Esophagus squamous epithelium (tissue), 5 donors: ENCODE data around the gene SHISA6. TPM values are rescaled to one million over a fixed set of nuclear protein-coding genes. Genes with fewer than 3 reads are reported as not detected.

Experiments
- DNase-seq: peaks from one replicate; lab custom pipeline; 2025; lab: John Stamatoyannopoulos, UW
- H3K27ac ChIP-seq, 4 donors: fragments of 200-600 bp; sonication (generic); one replicate each; pipeline ENCODE4 v1.5.1; 2016 to 2019; ENCODE audit warnings: mild to moderate bottlenecking in 1 of 4
- H3K27me3 ChIP-seq, 4 donors: fragments of 200-600 bp; sonication (generic); 1 replicate in 3 of 4; 2 replicates in 1 of 4; pipeline versions ENCODE4 v1.5.1 to v1.6.0; 2017 to 2021; ENCODE audit warnings: antibody characterized with exemption in 1 of 4
- H3K36me3 ChIP-seq, 3 donors: fragments of 200-600 bp; sonication (generic); one replicate each; pipeline ENCODE4 v1.5.1; 2016 to 2019
- H3K4me1 ChIP-seq, 3 donors: fragments of 200-600 bp; sonication (generic); one replicate each; pipeline ENCODE4 v1.5.1; 2017 to 2019
- H3K4me3 ChIP-seq, 4 donors: fragments of 200-600 bp; sonication (generic); 1 replicate in 3 of 4; 2 replicates in 1 of 4; pipeline ENCODE4 v1.5.1; 2016 to 2019; ENCODE audit warnings: mild to moderate bottlenecking in 2 of 4, moderate library complexity in 1 of 4
- H3K9me3 ChIP-seq, 3 donors: fragments of 200-600 bp; sonication (generic); one replicate each; pipeline ENCODE4 v1.5.1; 2016 to 2019
- POLR2A ChIP-seq, 4 donors: fragments of 450-650 bp; IDR thresholded peaks; one replicate each; pipeline ENCODE4 v1.6.1; 2017; ENCODE audit warnings: antibody characterized with exemption in 4 of 4, mild to moderate bottlenecking in 4 of 4, moderate library complexity in 3 of 4
- WGBS, 2 donors: methylation state at CpG; one replicate each; pipeline ENCODE4 v1.1.5; 2018; 5-methylcytosine and 5-hydroxymethylcytosine counted together
- intact Hi-C: fragments of 100-400 bp; cut with DNase I; formaldehyde crosslinking; loops from one replicate; pipeline ENCODE4 v1.15.0; 2022
- total RNA-seq, 4 donors: library from RNA; depleted of rRNA; stranded (reverse); fragments of >200 nt; gene quantifications; one replicate each; pipeline ENCODE4 v1.1.0, GENCODE V29; 2016
- TF ChIP-seq, protein P1 (sequence below), 6 experiments: fragments of 450-650 bp in 4 of 6; fragments of 200-600 bp in 2 of 6; sonication (generic) in 2 of 6; IDR thresholded peaks; one replicate each; pipeline ENCODE4 v1.5.1; 2016 to 2019; ENCODE audit warnings: antibody characterized with exemption in 6 of 6, mild to moderate bottlenecking in 4 of 6, moderate library complexity in 4 of 6
- donor health status: DM: yes; HTN: yes; CAD: no.

Gene SHISA6
- total RNA-seq, 4 donors from 2014 or later: 0.19 to 1.5 (median 0.71) TPM

DNA sequence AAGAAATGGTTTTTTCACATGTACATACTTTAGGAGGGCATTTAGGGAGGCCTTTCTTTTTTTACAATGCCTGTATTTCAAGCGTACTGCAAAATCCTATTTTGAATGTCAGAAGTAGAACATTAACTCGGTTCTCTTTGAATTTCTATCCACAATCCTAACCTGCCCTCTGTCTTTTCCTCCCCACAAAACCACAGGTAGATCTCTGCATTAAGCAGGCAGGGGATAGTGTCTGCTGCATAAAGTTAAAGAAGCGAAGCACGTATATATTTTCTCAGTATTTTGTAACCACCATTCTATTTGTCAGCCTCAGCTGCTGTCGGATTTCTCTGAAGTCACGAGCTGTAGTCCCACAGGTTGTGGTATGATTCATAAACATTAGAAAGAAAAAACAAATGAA is 137.5 kb downstream of the SHISA6 start:
- TF ChIP-seq, protein P1, sequence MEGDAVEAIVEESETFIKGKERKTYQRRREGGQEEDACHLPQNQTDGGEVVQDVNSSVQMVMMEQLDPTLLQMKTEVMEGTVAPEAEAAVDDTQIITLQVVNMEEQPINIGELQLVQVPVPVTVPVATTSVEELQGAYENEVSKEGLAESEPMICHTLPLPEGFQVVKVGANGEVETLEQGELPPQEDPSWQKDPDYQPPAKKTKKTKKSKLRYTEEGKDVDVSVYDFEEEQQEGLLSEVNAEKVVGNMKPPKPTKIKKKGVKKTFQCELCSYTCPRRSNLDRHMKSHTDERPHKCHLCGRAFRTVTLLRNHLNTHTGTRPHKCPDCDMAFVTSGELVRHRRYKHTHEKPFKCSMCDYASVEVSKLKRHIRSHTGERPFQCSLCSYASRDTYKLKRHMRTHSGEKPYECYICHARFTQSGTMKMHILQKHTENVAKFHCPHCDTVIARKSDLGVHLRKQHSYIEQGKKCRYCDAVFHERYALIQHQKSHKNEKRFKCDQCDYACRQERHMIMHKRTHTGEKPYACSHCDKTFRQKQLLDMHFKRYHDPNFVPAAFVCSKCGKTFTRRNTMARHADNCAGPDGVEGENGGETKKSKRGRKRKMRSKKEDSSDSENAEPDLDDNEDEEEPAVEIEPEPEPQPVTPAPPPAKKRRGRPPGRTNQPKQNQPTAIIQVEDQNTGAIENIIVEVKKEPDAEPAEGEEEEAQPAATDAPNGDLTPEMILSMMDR (IDR thresholded peaks at IDR 0.05): no peak
- TF ChIP-seq POLR2A (IDR thresholded peaks at IDR 0.05): no peak
- no peaks in the 10 kb centered on the region for H3K9me3 ChIP-seq
- H3K36me3 ChIP-seq: no peaks in the 10 kb centered on the region
- H3K4me3 ChIP-seq: no peak overlapping the region
- no peaks in the 10 kb centered on the region for H3K4me1 ChIP-seq
- intact Hi-C loops: no loop called here
- H3K27ac ChIP-seq: no peak overlapping the region
- 81% methylated on average over 6 of the region's 6 CpGs for WGBS, 2 donors
- DNase-seq: no peak
- no peaks in the 10 kb centered on the region for H3K27me3 ChIP-seq

GRCh38 chr17:11380761-11381160 is 139.7 kb downstream of the SHISA6 start:
- Histone ChIP-seq H3K4me1 (no peaks in the 10 kb centered on the region), H3K27me3 (no peaks in the 10 kb centered on the region), H3K4me3 (no peak overlapping the region), H3K36me3 (no peaks in the 10 kb centered on the region), H3K9me3 (no peaks in the 10 kb centered on the region), H3K27ac (no peak overlapping the region)
- WGBS, 2 donors: 77 to 89% methylated on average over 3 to 7 of the region's 7 CpGs
- no peak for TF ChIP-seq POLR2A (IDR thresholded peaks at IDR 0.05)
- TF ChIP-seq, protein P1 (IDR thresholded peaks at IDR 0.05): no peak
- no peak for DNase-seq
- intact Hi-C loops: no loop called here

DNA sequence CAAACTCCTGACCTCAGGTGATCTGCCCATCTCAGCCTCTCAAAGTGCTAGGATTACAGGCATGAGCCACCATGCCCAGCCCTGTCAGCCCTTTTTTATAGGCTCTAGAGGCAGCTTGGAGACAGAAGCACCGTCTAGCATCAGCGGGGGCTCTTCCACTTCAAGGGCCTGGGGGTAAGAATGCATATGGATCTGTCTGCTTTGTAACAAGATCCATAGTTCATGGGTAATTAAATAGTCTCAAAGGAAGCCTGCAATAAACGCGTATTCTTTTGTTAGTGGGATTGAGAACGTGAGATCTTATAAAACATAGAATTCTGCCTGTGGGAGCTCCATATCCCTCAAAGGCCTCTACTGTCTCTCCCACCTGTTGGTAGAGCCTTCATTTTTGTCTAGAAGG is 142.1 kb downstream of the SHISA6 start:
- intact Hi-C loops: no loop called here
- Histone ChIP-seq H3K9me3 (no peaks in the 10 kb centered on the region), H3K27me3 (no peaks in the 10 kb centered on the region), H3K4me1 (no peaks in the 10 kb centered on the region), H3K27ac (no peak overlapping the region), H3K4me3 (no peak overlapping the region), H3K36me3 (no peaks in the 10 kb centered on the region)
- TF ChIP-seq, protein P1 (IDR thresholded peaks at IDR 0.05): no peak
- TF ChIP-seq POLR2A (IDR thresholded peaks at IDR 0.05): no peak
- no peak for DNase-seq
- 69 to 90% methylated on average over 3 to 5 of the region's 5 CpGs for WGBS, 2 donors

GRCh38 chr17:11384131-11384530 is 143.1 kb downstream of the SHISA6 start:
- intact Hi-C loops: no loop called here
- DNase-seq: no peak
- H3K4me3 ChIP-seq: no peak overlapping the region
- WGBS, 2 donors: 76 to 83% methylated on average over 3 of the region's 3 CpGs
- H3K9me3 ChIP-seq: no peaks in the 10 kb centered on the region
- no peak overlapping the region for H3K27ac ChIP-seq
- TF ChIP-seq, protein P1 (IDR thresholded peaks at IDR 0.05): no peak
- TF ChIP-seq POLR2A (IDR thresholded peaks at IDR 0.05): no peak
- H3K27me3 ChIP-seq: no peaks in the 10 kb centered on the region
- no peaks in the 10 kb centered on the region for H3K4me1 ChIP-seq
- H3K36me3 ChIP-seq: no peaks in the 10 kb centered on the region

DNA sequence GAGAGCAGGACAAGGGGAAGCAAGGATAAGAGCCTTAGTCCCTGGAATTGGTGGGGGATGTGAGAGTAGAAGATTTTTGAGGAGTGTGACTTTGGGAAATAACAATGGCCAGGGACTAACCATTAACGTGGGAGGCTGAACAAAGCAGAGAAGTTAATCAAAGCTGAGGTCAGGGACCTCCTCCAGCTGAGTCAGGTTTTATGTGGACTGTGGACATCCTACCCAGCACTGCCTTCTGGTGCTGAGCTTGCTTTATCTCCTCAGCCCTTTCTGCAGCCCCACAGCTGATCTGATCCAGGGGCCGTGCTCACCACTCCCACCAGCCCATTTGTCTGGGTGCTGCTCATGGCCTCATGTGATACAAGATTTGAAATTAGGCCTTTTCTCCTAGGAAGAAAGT is 146.6 kb downstream of the SHISA6 start:
- WGBS, 2 donors: 47 to 49% methylated on average over 2 of the region's 2 CpGs
- H3K27me3 ChIP-seq: no peaks in the 10 kb centered on the region
- no peaks in the 10 kb centered on the region for H3K9me3 ChIP-seq
- no peak overlapping the region for H3K4me3 ChIP-seq
- H3K36me3 ChIP-seq: no peaks in the 10 kb centered on the region
- no peak overlapping the region for H3K27ac ChIP-seq
- no peak for DNase-seq
- no peaks in the 10 kb centered on the region for H3K4me1 ChIP-seq
- TF ChIP-seq, protein P1 (IDR thresholded peaks at IDR 0.05): no peak
- TF ChIP-seq POLR2A (IDR thresholded peaks at IDR 0.05): no peak
- intact Hi-C loops: no loop called here
